HG02840 (cell line): ENCODE results near the gene NID1.
"Not testable (repeated sequence)": the region's sequence is repeated elsewhere in the genome, so short reads cannot be mapped to it uniquely, and the experiment has no call there.

ENCODE experiments used
- ATAC-seq: cut with Tn5 transposase; IDR thresholded peaks from one replicate; pipeline ENCODE4 v1.9.1; 2021; ENCODE audit warnings: mild to moderate bottlenecking, moderate library complexity, moderate number of reproducible peaks; ENCODE audit not compliant: unreplicated experiment, low FRiP score

Gene NID1

GRCh38 chr1:236064674-236065508, at the start of gene NID1:
TSS of gene NID1 (minus strand) at chr1:236065090. CDS start at chr1:236065079, 11 bp downstream.
- no peak for ATAC-seq

- no peak for ATAC-seq
Measured at GRCh38 chr1:236114076-236114747, 49.3 kb upstream of the NID1 start.

GRCh38 chr1:236113324-236114032, 48.6 kb upstream of the NID1 start:
- no peak for ATAC-seq

- ATAC-seq: no peak
Measured at GRCh38 chr1:236112332-236112627, 47.4 kb upstream of the NID1 start.

GRCh38 chr1:236111527-236112331, 46.8 kb upstream of the NID1 start:
- ATAC-seq: no peak

- ATAC-seq: no peak
Measured at GRCh38 chr1:236110137-236110536, 45.2 kb upstream of the NID1 start.

- no peak for ATAC-seq
Measured at GRCh38 chr1:236108027-236108648, 43.2 kb upstream of the NID1 start.

GRCh38 chr1:236107121-236107907, 42.4 kb upstream of the NID1 start:
- no peak for ATAC-seq

- no peak for ATAC-seq
Measured at GRCh38 chr1:236103646-236104218, 38.8 kb upstream of the NID1 start.

- no peak for ATAC-seq
Measured at GRCh38 chr1:236103059-236103458, 38.2 kb upstream of the NID1 start.

GRCh38 chr1:236102611-236103010, 37.7 kb upstream of the NID1 start:
- ATAC-seq: no peak

GRCh38 chr1:236101233-236102200, 36.6 kb upstream of the NID1 start:
- ATAC-seq: no peak

- ATAC-seq: no peak
Measured at GRCh38 chr1:236100799-236101198, 35.9 kb upstream of the NID1 start.

- ATAC-seq: no peak
Measured at GRCh38 chr1:236099355-236099974, 34.6 kb upstream of the NID1 start.

- no peak for ATAC-seq
Measured at GRCh38 chr1:236098267-236098666, 33.4 kb upstream of the NID1 start.

- not testable (repeated sequence) for ATAC-seq
Measured at GRCh38 chr1:236096660-236097482, 32.0 kb upstream of the NID1 start.
